ENCODE measurements around the gene CCDC190.

DNA sequence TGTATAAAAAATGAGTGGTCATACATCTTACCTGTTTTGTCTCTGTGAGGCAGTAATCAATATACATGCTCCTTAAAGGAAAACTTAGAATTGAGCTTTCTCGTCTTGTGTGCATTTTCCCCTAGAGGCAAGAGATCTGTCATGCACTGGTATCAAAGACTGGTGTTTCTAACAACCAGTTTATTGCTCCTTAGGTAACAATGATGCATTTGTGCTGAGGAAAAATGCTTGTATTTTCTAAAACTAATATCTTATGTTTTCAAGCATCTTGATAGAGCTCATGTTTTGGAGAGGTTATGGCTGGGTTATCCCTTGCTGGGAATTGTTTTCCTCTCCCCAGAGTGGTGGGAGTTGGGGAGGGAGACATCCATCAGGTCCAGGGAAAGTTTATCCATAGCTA, 23.9 kb upstream of the CCDC190 start:
- TF ChIP-seq YY1 (IDR thresholded peaks at IDR 0.05; ENCODE audit: insufficient read depth, insufficient read length) (no peak), SUZ12 (IDR thresholded peaks at IDR 0.05; ENCODE audit: extremely low read depth, insufficient read depth, insufficient read length) (no peak), ZNF274 (IDR thresholded peaks at IDR 0.05; ENCODE audit: low read depth, low read length) (no peak)
